Activated CD4-positive, alpha-beta T cell treated with anti-CD3 and anti-CD28 coated beads, Interleukin-10, Interleukin-2, amounts not matched to agents 100 ng/mL and 50 ng/mL, durations not matched to agents 16 hours and 8 hours (primary cell): Measurements from ENCODE around the gene TBCE.
"Not testable (repeated sequence)": the region's sequence is repeated elsewhere in the genome, so short reads cannot be mapped to it uniquely, and the experiment has no call there.

Source experiments
- DNase-seq: peaks from one replicate; pipeline ENCODE4 v3.0.0-alpha.2; 2020

Gene TBCE

DNA sequence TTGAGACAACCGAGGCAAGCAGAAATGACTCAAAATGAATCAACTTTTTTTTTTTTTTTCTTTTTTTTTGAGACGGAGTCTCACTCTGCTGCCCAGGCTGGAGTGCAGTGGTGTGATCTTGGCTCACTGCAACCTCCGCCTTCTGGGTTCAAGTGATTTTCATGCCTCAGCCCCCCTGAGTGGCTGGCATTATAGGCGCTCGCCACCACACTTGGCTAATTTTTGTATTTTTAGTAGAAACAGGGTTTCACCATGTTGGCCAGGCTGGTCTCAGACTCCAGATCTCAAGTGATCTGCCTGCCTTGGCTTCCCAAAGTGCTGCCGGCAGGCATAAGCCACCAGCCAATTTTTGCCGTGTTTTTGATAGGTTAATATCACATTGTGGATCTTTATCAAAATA is 90.6 kb downstream of the TBCE start:
- not testable (repeated sequence) for DNase-seq

GRCh38 chr1:235460770-235461169 is 93.5 kb downstream of the TBCE start:
- DNase-seq = no peak

GRCh38 chr1:235461954-235462353 is 94.7 kb downstream of the TBCE start:
- no peak for DNase-seq

DNA sequence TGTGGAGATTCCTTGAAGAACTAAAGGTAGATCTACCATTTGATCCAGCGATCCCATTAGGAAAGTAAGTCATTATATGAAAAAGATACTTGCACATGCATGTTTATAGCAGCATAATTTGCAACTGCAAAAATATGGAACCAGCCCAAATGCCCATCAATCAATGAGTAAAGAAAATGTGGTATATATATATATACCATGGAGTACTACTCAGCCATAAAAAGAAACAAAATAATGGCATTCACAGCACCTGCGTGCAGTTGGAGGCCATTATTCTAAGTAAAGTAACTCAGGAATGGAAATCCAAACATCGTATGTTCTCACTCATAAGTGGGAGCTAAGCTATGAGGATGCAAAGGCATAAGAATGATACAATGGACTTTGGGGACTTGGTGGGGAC is 95.6 kb downstream of the TBCE start:
- not testable (repeated sequence) for DNase-seq

DNA sequence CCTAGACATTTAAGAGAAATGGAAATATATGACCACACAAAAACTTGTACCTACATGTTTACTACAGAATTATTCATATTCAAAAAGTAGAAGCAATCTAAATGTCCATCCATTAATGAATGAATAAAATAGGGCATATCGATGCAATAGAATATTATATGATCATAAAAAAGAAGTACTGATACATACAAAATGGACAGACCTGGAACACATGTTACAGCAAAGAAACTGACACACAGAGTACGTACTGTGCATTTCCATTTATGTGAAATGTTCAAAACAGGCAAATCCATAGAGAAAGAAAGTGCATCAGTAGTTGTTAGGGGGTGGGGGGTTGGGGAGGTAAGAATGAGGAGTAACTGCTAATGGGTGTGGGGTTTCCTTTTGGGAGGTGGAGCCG is 97.8 kb downstream of the TBCE start:
- DNase-seq = no peak

GRCh38 chr1:235468004-235468403 is 100.8 kb downstream of the TBCE start:
- DNase-seq = no peak

- no peak for DNase-seq
These were observed 101.7 kb downstream of the TBCE start for GRCh38 chr1:235468970-235469369.

- not testable (repeated sequence) for DNase-seq
These were observed 102.7 kb downstream of the TBCE start for GRCh38 chr1:235469897-235470296.

- no peak for DNase-seq
These were observed 103.7 kb downstream of the TBCE start for GRCh38 chr1:235470741-235471439.

- no peak for DNase-seq
These were observed 106.6 kb downstream of the TBCE start for GRCh38 chr1:235473806-235474205.

- no peak for DNase-seq
These were observed 115.9 kb downstream of the TBCE start for GRCh38 chr1:235483090-235483489.

DNA sequence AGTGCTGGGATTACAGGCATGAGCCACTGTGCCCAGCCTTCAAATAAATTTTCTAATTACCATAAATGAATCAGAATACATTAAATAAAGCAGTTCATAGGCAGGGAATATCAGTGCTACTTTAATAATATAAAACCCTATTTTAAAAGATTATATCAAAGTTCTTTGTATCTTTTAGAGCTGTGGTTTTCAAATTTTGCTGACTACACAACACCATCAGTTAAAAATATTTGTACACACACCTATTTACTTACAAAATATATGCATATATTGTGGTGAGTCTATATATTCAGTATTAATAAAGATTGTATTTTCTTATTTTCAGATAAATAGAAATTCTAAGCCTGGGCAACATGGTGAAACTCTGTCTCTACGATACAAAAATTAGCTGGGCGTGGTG is 118.3 kb downstream of the TBCE start:
- DNase-seq = no peak

DNA sequence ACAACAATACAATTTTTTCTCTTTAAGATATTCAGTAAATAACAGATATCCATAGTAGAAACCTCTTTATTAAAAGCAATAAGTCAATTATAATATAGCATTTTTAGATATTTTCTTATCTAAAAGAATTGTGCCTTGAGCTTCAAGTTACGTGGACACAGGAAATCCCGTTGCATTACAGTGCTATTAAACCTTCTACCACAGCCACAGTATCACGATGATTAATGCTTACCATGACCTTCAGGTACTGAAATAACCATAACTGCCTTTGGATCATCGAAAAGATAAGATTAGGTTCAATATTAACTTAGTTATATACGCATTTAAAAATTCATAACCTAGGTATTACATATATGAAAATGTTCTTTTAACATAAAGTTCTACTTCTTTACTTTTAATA is 119.1 kb downstream of the TBCE start:
- DNase-seq = no peak

DNA sequence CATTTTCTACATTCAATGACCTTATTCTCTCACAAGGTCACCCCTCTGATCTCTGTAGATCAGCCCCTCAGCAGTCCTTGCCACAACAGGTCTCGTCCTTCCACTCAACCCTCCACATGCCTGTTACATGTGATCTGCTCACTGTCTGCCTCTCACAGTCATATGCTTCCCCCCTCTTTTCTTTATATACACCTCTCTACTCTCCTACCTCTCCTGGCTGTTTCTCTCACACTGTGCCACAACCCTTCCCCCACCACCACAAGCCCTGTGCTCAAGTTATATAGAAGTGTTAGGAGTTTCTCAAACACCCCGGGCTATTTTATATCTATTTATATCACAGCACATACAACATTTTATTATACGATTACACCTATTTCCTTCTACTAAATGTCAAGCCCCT is 124.4 kb downstream of the TBCE start:
- DNase-seq = no peak

DNA sequence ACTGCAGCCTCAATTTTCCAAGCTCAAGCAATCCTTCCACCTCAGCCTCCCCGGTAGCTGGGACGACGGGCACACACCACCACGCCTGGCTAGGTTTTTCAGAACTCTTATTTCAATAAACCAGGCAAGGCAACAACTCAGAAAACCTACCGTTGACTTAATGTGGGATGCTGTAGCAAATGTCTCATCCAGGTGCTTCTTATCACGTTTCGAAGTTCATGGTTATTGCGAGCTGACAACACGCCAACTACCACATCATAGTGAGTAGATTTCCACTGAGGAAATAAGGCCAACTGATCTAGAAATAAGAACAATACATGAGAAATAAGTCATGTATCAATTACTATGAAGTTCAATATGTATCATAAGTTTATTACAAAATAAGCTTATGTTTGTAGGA is 127.3 kb downstream of the TBCE start:
- DNase-seq = no peak

DNA sequence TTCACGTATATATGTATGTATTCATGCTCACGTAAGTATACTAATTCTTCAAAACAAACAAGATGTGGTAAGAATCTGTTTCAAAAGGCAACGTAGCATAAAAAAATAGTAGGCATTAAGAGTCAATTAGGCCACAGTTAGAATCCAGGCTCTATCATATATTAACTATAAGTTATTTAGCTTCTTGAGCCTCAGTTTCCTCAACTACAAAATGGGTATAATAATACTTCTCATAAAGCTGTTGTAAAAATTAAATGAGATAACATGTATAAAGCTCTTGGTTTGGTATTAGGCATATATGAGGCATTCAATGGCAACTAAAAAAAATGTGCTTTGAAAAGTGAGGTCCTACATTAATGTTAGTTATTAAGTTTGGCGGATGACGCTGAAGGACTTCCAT is 127.8 kb downstream of the TBCE start:
- DNase-seq = no peak

- no peak for DNase-seq
These were observed 128.3 kb downstream of the TBCE start for GRCh38 chr1:235495551-235495950.

DNA sequence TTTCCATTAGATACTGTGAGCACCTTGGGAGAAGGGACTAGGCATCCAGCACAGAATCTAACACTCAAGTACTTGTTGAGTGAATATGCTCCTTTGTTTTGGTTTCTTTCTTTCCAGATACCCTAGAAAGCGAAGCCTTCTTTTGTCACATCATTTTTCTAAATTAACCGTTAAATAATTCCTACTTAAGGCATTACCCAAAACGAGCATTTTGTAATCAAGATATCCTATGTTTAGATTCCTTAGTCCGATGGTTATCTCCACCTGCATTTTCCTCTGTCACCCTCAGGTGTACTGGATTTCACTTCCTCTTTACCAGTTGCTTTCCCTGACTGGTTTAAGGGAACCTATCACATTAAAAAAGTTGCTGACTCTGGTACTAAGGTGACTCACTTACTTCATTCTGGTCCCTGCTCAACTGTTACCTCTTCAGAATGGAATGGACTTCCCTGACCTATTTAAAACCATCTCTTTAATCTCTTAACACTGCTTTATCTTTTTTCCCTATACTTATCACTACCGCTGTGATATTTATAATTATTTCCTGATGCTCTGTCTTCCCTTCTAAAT is 133.8 kb downstream of the TBCE start:
- DNase-seq = no peak
